GM10248 (cell line): ENCODE results near the gene ZNF750.

Experiments
- CTCF ChIA-PET: fragments of 300-600 bp; sonication (Branson Sonifier 250); formaldehyde crosslinking; extraction: SDS; loops from one replicate; lab custom pipeline; 2021; ENCODE audit warnings: antibody characterized with exemption; lab: Yijun Ruan, JAX
- POLR2A ChIA-PET: fragments of 350-650 bp; sonication (Branson Sonifier 250); formaldehyde crosslinking; extraction: SDS; loops from one replicate; lab custom pipeline; 2020; ENCODE audit warnings: antibody characterized with exemption; lab: Yijun Ruan, JAX
- DNase-seq: peaks from one replicate; pipeline ENCODE4 v3.0.0; 2012; ENCODE audit errors: extremely low spot score
- TF ChIP-seq, protein P1 (sequence below): IDR thresholded peaks from 2 replicates; pipeline ENCODE4 v1.5.1; 2012; ENCODE audit warnings: mild to moderate bottlenecking, low read depth; ENCODE audit errors: extremely low read depth, missing control alignments, control extremely low read depth

Gene ZNF750

DNA sequence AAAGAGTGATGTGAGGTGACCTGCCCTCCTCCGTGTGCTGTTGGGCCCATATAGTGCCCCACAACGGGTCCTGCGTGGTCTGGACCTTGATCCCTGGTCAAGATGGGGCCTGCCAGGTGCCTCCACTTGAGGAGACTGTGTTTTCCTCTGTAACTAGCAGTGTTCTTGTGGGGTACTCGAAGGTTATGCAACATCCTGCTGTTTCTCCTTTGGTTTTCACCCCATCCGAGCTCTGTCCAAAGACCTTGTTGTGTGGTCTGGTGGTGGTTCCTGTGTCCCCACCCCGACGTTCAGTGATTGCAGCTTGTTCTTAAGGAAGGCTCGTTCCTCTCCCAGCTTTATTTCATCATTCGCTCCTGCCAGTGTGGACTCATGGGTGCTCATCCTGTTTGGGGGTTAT lies 38.7 kb upstream of the ZNF750 start:
- CTCF ChIA-PET = interaction anchor here (0.8 kb wide), 1 partner anchor 34 kb away, joined by 4 read pairs; no protein-coding TSS in a partner anchor
- TF ChIP-seq, protein P1, sequence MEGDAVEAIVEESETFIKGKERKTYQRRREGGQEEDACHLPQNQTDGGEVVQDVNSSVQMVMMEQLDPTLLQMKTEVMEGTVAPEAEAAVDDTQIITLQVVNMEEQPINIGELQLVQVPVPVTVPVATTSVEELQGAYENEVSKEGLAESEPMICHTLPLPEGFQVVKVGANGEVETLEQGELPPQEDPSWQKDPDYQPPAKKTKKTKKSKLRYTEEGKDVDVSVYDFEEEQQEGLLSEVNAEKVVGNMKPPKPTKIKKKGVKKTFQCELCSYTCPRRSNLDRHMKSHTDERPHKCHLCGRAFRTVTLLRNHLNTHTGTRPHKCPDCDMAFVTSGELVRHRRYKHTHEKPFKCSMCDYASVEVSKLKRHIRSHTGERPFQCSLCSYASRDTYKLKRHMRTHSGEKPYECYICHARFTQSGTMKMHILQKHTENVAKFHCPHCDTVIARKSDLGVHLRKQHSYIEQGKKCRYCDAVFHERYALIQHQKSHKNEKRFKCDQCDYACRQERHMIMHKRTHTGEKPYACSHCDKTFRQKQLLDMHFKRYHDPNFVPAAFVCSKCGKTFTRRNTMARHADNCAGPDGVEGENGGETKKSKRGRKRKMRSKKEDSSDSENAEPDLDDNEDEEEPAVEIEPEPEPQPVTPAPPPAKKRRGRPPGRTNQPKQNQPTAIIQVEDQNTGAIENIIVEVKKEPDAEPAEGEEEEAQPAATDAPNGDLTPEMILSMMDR = no peak
- POLR2A ChIA-PET = no interaction called here

DNA sequence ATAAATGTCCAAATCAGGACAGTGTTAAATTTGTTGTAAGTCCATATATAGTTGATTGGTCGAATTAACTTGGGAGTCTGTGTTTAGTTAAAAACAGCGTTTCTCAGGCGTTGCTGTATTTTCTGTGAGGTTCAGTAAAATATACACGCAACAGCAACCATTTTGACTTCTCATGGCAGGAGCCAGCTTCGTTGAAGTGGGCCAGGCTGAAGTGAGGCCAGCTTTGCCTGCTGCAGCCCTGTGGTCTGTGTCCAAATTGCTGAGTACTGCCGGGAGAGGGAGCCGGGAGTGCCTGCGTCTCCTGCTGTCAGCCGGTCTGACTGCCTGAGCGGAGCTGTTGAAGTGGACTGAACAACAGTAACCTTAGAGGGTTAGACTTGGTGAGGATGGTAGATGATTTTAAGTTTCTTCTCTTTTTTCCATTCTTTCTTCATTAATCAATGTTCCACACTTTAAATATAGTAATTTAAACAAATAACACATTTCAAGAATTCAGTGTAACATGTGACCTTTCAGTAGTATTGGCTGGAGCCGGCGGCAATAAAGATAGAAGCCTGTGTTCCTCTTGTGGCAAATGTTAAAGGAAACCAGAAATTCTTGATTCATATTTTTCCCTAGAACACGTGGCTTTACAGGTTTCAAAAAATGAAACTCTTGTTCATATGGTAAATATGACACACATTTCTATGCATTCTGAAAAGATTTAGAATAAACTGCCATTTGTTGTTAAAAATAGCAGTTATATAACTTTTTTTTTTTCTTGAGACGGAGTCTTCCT lies 37.0 kb upstream of the ZNF750 start:
- DNase-seq = no peak
- POLR2A ChIA-PET = no interaction called here
- CTCF ChIA-PET = interaction anchor here (0.9 to 1.9 kb wide), 6 partner anchors 9 to 59 kb away, joined by 3 to 6 read pairs (median 4); no protein-coding TSS in a partner anchor
- TF ChIP-seq, protein P1 = no peak

More for the DNA sequence above, 38.7 kb upstream of the ZNF750 start:
- no peak for DNase-seq

DNA sequence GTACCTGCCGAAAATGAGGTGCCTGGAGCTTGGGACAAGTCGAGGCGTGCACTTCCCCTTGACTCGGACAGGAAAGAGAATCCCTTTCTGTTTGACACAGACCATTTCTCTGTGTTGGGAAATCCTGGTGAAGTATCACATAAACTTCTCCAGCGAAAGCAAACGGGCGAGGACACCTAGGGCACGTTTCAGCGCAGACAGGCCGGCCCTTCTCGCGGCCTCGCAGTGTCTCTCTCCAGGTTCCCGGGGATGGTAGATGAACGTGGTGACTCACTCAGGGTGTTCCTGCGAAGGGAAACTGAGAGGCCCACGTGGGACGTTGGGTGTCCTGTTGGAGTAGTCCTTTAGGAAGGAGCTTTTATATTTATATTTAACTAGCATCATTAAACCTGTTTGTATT lies 36.3 kb upstream of the ZNF750 start:
- CTCF ChIA-PET = interaction anchor here (0.9 to 1.9 kb wide), 5 partner anchors 10 to 58 kb away, joined by 3 to 6 read pairs (median 3); no protein-coding TSS in a partner anchor
- TF ChIP-seq, protein P1 = no peak
- no peak for DNase-seq
- POLR2A ChIA-PET = no interaction called here

DNA sequence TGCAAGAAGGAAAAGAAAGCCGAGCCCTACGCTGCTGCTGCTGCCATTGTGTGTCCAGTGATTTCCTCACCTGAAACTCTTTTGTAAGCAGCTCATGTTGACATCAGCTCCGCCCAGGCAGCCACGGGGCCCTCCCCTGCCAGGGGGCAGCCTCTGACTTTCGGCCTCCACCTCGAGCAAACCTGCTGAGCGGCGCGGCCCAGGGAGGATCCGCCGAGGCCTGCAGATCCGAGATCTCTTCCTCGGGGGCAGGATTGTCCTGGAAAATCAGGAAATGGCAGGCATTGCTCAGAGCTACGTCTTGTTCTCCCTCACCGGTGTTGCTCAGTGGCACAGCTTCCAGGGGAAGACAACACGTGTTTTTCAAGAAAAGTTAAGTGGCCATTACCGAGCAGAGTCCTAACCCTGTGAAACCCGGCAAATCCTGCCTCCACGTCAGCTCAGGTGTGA lies 35.6 kb upstream of the ZNF750 start:
- ChIA-PET POLR2A (no interaction called here), CTCF (interaction anchor here (0.9 to 1.3 kb wide), 4 partner anchors 9 to 58 kb away, joined by 3 to 5 read pairs (median 4); no protein-coding TSS in a partner anchor)
- no peak for DNase-seq
- TF ChIP-seq, protein P1 = no peak

DNA sequence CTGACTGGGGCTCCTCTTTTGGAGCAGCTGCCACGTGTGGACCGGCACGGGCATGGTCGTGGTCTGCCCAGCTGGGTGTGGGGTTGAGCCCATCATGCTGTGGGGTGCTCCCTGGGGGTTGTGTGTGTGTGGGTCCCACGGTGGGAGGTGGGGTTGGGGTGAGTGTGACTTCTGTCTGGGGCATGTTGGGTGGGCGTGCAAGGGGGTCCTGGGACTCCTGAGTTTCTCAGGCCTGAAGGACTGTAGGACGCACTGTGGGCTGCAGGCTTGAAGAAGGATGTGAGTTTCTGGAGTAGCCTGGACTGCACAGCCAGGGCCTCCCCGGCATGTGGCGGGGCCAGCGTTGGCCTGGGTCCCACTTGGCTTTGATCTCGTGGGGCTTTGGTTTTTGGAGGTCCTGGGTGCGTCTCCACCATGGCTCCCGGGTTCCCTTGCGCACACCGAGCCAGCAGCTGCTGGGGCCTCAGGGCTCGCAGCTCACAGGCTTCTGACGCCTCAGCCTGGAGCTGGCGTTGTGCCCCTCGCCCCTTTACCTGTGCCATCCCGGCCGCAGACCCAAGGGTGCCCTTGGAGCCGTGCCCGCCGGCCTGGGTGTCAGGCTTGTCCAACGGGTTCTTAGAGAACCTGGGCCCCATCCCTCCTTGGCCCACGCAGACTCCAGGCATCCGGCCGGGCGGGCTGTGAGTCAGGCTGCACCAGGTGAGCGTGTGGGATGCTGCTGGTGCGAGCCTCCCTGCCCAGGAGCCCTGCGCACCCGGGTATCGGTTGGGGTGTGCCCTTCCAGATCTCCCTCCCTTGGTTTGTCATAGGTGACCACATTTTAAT lies 34.4 kb upstream of the ZNF750 start:
- POLR2A ChIA-PET = no interaction called here
- CTCF ChIA-PET = interaction anchor here (0.9 to 3.5 kb wide), 6 partner anchors 8 to 93 kb away, joined by 3 to 18 read pairs (median 4); no protein-coding TSS in a partner anchor
- TF ChIP-seq, protein P1 = no peak
- no peak for DNase-seq

DNA sequence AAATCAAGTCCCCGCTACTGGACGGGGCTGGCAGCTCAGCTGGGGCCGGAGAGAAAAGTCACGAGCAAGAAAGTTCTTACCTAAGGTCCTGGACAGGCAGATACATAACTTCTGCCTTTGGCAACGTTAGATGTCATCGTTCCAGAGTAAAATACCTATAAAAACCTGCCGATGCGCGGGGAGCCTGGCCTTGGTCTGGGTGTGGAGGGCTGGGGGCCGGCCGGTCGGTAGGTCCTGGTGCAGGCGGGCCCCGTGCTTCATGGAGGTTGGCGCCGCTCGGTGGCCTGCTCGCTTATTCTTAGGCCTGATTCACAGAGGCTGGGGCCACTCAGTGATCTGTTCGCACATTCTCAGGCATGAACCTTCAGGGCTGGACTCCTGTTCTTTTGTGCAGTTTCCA lies 33.7 kb upstream of the ZNF750 start:
- ChIA-PET POLR2A (interaction anchor here (0.6 kb wide), 1 partner anchor 12 kb away, joined by 4 read pairs; no protein-coding TSS in a partner anchor), CTCF (interaction anchor here (1.0 to 3.5 kb wide), 5 partner anchors 10 to 92 kb away, joined by 3 to 18 read pairs (median 4); no protein-coding TSS in a partner anchor)
- TF ChIP-seq, protein P1 = no peak
- DNase-seq = no peak
